Measurements from ENCODE around the gene CD7.

GRCh38 chr17:82345151-82345976 is 28.0 kb upstream of the CD7 start:
- TF ChIP-seq POLR2AphosphoS5 (IDR thresholded peaks at IDR 0.05; ENCODE audit: low read depth, low read length) (no peak), POLR2A (IDR thresholded peaks at IDR 0.05; ENCODE audit: low read depth, low read length) (no peak)

All from GM12892 (cell line).